NCI-H82 treated with DMSO at 0.1 percent for 48 hours (cell line): ENCODE results near the gene GREB1.

Experiments used
- DNase-seq: peaks from one replicate; lab custom pipeline; 2025; ENCODE audit not compliant: unreplicated experiment; lab: John Stamatoyannopoulos, UW

The GREB1 gene

DNA sequence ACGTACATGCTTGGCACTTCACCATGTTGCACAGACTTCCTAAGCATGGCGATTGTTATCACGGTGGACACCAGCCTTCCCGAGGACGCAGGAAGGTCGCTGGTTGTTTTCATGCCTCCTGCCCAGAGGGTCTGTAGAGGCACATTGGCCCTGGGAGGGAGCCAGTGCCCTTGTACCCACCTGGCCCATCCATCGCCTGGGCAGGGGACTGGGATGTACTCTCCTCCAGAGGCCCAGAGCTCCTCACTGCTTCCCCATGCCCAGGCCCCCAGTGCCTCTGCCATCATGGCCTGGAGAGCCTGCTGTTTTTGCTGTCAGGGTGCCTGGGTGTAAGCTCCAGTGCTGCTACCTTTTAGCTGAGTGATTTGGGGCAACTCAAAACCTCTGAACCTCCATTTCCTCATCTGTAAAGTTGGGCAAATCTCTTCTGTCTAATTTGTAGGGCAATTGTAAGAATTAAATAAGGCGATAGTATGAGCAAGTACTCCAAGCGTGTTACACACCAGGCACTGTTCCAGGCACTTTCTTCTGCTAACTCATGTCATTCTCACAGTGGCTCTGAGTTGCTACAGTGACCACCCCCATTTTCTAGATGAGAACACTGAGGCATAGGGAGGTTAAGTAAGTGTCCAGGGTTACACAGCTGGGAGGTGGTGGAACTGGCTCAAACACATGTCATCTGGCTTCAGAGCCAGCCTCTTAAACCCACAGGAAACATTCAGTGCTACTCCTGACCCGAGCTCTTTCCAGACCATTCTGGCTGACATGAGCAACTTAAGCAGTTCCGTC is 45.3 kb downstream of the GREB1 start:
- DNase-seq, result no peak

DNA sequence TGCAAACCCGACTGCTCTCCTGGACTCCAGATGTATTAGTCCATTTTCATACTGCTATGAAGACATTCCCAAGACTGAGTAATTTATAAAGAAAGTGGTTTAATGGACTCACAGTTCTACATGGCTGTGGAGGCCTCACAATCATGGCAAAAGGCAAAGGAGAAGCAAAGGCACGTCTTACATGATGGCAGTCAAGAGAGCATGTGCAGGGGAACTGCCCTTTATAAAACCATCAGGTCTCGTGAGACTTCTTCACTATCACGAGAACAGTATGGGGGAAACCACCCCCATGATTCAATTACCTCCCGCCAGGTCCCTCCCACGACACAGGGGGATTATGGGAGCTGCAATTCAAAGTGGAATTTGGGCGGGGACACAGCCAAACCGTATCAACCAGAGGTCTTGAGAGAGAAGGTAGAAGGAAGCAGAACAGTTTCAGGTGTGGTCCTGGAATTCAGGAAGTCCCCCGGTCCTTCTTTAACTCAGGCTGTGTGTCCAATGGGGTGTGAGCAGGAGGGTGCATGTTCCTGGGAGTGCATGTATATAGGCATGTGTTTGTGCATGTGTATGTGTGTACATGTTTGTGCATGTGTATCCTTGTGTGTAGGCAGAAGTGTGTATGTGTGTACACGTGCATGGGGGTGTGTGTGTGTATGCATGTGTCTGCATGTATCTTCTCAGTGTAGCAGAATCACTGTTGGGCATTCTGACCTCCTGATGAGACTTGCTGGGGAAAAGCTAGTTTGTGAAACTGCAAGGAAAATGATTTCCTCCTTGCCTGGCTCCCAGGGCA is 46.2 kb downstream of the GREB1 start:
- no peak for DNase-seq

DNA sequence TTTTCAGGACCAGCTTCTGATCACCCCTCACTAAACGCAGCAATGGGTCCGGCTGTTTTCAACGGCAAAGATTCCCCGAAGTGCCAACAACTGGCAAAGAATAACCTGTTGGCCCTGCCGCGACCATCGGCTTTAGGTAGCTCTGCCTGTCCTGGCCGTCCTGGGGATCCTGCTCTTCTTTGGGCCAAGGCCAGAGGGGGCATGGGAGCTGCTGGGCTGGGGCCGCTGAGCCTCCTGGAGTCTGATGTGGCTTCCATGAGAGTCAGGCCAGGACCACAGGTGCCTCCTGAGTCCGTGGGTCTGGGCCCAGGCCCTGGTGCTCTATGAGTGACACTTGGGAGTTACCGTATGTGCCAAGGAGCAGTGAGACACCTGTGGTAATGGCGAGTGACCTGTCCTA is 46.9 kb downstream of the GREB1 start:
- no peak for DNase-seq

DNA sequence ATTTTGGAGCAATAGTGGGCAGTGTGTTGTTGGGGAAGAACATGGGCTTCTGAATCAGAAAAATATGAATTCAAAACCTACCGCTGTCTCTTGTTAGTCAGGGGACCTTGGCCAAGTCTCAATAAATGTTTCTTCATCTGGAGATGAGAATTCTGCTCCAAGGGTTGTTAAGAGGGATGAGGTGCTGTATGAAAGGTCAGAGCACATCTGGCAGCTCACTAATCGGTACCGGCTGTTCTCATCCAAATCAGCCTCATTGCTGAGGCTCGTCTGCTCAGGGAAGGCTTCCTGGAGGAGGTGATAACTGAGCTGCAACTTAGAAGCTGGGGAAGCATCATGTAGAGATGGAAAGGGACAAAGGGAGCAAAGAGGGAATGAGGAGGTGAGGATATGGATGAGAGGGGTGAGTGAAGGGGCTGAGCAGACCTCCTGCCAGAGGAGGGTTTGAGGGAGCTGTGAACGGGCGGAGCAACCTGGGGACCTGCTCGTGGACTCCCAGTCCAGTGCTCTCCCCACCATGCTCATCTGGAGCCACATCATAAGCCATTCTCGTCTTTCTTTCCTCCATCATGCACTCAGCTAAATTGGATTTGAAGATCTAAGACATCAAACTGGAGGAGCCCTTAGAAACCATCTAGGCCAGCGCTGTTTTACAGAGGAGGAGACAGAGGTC is 47.4 kb downstream of the GREB1 start:
- no peak for DNase-seq

DNA sequence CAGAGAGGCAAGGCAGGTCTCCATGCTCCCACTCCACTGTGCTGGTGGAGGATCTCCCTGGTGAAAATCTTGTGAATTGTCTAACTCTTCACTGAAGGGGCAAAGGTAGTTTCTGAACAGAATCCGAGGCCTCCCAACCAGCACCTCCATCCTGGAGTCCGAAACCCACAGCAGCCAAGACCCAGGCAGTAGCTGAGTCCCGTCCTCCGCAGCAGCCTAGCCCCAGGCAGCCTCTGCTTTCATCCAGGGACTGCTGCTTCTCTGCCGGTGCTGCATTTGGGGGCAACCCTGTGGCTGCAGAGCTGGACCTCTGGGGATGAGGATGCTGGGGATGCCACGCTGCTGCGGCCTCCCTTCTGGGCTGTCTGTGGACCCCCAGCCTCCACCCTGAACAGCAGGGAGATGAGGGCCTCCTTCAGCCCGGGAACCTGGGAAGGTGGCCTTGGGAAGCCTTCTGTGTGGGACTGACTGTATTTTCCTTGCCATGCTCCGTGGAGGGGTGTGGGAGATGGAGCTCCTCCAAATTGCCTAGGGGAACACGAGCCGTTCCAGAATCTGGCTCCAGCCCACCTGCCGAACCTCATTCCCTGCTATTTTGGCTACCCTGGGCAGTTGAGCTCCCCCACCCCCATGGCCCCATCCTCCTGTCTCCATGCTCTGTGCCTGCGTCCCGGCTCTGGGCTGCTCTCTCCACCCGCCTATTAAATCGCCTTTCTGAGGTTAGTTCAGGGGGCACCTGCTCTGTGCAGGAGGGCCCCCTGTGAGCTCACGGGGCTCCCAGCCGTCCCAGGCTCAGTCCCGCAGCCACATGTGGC is 48.2 kb downstream of the GREB1 start:
- DNase-seq, result no peak

DNA sequence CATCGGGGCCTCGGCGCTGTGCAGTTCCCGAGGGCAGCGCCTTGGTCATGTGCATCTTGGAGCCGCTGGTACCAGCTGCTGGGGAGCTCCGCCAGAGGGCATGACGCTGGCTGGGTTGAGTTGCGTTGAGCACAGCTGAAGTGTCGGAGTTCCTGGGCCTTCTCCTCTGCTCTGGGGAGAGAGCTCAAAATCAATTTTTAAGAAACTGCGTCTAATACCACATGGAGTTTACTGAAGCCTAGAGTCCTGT is 48.7 kb downstream of the GREB1 start:
- DNase-seq, result no peak

DNA sequence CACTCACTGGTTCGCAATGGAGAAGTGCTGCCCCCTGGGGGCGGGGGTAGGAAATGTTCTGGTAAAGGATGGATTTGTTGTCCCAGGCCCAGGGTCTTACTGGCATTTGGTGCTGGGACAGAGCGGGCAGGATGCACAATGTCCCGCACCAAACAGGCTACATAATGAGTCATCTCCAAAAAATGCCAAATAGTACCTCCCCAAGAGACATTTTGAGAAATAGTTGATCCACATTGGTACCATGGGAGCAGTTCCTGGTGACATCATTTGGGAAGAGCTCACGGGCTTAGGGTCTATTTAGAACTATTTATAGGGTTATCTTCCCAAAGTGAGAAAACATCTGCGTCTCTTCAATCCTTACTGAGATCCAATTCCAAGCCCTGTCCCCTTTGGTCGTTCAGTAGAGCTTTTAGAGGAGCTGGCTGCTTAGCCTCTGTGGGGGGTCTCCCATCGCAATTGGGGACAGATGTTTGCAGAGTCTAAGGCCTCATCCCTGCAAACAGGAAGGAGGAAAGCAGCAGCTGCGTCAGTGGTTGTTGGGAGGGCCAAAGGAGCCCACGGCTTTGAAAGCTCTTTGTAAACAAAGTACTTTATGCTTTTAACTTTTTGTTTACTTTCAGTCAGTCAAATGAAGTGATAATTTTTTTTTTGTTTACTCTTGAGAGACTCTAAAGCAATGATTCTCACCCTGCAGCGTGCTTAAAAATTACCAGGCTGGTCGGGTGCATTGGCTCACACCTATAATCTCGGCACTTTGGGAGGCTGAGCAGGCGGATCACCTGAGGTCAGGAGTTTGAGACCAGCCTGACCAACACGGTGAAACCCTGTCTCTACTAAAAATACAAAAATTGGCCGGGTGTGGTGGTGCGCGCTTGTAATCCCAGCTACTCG is 49.3 kb downstream of the GREB1 start:
- peak; percentile 59 for DNase-seq

DNA sequence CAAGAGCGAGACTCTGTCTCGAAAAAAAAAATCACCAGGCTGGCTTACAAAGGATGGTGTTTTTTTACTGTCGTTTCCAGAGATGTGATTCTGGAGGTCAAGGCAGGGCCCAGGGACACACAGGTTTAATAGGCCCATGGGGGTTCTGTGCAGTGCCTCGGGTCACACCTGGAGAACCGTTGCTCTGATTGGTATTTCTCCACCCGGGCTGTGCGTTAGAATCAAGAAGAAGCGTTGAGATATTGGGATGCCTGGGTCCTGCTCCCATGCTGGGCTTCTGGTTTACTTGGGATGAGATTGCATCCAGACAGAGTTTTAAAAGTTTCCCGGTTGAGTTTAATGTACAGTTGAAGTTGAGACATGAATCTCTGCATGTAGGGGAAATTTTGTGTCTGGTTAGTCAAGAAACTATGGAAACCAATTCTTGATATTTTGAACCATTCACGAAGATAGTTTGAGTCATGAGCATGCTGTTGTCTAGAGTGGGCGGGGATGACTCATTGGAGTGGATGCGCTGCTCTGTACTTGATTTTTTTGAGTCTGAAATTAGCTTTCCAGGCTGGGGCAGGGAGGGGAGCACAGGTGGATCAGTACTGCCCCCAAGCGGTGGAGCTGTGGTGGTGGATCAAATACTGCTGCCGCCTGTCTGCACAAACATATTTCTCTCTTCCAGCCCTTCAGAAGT is 50.1 kb downstream of the GREB1 start:
- peak; percentile 35 for DNase-seq

DNA sequence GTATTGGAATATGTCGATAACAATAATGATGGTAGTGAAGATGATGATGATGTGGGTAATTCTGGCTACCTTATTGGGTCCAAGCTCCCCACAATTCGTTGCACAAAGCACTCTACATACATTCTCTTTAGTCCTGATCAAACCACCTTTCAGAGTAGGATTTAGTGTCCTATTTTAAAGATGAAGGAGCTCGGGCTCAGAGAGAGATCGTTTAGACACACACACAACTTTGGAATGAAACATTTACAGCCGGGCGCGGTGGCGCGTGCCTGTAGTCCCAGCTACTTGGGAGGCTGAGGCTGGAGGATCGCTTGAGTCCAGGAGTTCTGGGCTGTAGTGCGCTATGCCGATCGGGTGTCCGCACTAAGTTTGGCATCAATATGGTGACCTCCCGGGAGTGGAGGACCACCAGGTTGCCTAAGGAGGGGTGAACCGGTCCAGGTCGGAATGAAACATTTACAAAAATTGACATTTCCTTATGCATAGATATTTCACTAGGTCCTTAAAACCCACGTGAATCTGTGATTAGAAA is 50.7 kb downstream of the GREB1 start:
- DNase-seq, result no peak

DNA sequence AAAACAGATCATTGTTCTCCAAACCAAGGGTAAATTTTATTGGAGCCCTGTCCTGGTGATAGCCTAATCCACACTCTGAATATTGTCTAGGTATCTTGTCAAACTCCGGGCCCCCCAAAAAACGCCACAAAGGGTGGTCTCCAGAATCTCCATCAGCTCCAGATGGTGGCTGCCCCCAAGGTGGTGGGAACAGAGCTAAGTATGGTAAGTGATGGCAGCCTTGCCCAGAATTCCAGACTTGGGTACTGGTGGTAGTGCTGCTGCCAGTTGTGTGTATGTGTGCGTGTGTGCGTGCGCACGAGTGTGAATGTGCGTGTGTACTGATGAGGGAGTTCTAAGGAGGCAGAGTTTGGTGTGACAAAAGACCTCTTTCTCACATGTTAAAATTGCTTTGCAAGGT is 51.2 kb downstream of the GREB1 start:
- DNase-seq, result no peak

DNA sequence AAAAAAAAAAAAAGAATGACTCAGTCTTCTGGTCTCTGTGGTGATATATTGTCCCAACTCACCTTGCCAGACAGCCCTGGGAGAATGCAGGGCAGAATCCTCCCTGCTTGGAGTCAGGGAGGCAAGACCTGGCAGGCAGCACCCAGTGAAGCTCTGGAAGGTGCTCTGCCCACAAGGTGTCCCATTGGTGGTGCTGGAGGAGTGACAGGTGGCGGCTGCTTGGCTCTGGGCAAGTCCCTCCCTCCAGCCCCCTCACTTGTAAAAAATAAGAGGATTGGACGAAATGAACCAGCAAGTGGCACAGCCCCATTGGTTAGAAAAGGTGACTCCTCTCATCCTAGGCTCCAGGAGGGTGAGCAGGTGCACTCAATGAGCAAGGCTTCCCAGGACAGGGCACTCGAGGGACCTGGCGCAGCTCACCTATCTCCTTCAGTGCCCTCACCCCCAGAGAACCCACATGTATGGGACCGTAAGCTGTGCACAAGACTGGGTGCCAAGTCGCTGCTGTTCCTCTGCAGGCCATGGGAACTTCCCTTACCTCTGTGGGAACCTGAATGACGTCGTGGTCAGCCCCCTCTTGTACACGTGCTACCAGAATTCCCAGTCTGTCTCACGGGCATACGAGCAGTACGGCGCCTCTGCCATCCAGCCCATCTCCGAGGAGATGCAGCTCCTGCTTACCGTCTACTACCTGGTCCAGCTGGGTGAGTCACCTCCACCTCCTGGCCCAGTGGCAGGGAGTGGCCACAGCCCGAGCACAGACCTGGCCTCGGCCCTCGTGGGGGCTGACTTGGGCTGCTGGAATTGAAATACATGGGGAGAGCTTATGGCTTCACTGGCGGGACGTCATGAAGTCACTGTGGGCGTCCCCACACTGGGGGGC is 54.6 kb downstream of the GREB1 start:
- no peak for DNase-seq

DNA sequence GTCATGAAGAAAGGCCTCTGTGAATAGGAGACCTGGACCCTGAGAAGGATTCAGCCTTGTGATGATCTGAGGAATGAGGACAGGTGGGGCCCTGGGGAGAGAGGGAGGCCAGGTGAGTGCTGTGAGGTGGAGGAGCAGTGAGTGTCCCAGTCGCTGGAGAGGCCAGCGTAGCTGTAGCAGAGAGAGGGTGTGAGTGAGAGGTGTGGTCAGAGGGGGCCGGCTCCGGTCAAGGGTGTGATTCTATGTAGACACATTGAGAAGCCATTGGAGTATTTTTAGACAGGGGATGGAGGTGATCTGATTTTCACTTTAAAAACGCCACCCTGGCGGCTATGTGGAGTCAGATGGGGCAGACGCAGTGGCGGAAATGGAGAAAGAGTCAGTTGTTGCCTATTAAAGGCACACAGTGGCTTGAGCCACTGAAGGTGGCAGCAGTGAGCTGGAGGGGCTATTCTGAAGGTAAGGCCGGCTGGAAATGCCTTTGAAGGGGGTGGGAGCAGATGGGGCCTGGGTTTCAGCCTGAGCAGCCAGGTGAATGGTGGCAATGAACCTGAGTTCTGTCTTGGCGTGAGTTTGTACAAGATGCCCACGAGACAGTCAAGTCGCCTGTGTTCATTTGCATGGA is 55.6 kb downstream of the GREB1 start:
- no peak for DNase-seq

DNA sequence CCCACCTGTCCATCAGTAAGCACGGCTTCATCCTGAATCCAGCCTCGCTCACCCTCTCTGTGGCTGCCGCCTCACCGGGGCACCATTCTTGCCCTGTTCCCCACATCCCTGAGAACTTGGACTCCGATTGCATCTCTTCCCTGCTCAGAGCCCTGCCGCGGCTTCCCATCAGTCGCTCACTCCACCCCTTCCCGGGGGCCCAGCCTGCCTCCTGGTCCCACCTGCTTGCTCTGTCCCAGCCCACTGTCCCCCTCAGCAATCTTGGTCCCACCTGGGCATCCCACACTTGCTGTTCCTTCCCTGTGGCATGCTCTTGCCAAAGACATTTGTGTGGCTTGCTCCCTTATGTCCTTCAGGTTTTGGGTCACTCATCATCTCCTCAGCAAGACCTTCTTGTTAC is 56.3 kb downstream of the GREB1 start:
- no peak for DNase-seq

DNA sequence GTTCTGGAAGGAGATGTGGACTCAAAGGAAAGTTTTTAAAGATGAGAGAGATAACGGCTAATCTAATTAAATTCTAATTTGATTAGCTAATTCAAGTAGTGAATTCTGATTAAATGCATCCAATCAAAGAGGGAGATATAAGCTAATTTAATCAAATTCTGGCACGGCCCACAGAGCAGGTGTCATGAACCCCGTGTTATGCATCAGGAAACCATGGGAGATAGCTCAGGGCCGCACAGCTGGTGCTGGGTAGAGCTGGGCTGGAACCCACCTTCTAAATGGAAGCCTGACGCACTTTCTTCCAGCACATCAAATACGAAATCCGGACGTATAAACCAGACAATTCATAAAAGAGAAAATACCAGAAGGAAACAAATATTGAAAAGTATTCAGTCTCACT is 57.2 kb downstream of the GREB1 start:
- no peak for DNase-seq

DNA sequence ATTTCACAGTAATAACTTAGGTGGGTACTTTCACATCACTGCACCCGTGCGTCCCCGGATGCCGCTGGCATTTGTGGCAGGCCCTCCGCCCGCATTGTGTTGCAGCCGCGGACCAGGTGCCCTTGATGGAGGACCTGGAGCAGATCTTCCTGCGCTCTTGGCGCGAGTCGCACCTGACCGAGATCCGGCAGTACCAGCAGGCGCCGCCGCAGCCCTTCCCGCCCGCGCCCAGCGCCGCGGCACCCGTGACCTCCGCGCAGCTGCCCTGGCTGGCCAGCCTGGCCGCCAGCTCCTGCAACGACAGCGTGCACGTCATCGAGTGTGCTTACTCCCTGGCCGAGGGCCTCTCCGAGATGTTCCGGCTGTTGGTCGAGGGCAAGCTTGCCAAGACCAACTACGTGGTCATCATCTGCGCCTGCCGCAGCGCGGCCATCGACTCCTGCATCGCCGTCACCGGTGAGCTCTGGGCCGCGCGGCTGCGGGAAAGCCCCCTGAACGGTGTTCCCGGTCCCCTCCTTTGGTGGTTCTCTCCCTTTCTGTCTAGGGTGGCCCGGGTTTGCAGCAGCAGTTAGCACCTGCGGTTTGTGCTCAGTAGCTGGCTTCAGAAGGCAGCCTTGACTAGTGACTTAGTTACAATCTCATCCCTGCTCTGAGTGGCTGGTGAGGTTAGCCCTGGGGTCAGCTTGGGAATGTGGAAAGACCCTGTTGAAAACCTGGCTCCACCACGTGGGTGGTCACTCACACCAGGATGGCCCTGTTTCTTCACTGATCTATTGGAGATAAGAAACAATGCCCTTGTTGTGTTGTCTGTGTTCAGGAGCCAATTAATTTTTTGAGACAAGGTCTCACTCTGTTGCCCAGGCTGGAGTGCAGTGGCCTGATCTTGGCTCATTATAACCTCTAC is 59.1 kb downstream of the GREB1 start:
- DNase-seq, result no peak

DNA sequence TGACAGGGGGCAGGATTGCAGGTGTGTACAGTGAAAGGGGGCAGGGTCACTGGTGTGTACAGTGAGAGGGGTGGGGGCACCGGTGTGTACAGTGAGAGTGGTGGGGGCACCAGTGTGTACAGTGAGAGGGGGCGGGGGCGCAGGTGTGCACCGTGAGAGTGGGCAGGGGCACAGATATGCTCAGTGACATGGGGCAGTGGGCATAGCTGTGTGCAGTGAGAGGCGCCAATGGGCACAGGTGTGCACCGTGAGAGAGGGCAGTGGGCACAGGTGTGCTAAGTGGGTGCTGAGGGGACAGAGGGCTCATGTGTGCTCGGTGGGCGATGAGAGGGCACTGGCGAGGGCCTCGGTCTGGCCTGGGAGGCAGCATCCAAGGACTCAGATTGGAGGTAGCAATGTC is 63.0 kb downstream of the GREB1 start:
- DNase-seq, result no peak

DNA sequence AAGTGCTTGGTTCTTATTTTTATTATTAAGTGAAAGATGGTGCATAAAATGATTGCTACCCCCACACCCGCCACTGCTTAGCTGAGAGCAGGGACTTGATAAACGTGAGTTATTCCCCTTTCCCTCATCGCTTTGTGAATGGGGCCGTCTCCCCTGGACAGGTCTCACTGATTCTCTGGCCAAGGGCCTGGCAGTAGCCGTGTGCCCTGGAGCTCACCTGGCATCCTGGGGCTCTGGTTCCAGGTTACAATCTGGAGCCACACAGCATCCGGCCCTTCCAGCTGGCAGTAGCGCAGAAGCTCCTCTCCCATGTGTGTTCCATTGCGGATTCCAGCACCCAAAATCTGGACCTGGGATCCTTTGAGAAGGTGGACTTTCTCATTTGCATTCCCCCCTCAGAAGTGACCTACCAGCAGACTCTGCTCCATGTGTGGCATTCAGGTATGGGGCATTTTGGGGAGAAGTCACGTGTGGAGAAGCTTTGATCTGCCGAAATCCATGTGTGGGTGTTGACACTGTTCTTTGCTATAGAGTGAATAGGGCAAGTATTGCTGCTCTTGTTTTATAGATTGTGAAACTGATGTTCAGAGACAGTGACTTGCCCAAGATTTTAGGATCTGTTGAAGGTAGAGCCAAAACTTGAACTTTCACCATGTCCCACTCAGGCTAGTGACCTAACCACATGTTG is 63.8 kb downstream of the GREB1 start:
- DNase-seq, result no peak
